ENCODE measurements around the gene ISCA1.

DNA sequence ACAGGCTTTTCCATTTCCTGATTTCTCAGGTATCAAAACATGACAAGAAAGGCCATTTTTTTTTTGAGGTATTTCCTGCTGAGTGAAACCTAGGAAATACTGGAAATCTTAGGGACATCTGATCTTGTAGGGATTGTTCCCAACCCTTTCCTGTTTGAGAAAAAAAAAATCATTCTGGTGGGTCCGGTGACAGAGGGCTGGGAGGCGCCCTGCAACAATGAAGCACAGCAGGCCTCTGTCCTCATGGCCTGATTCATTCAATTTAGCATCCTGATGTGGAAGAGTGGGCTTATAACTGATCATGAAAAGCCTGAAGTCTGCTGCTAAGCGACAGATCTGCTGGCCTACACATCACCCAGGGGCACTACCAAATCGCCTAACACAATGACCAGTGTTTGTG lies 19.8 kb downstream of the ISCA1 start:
- TF ChIP-seq, protein P1, sequence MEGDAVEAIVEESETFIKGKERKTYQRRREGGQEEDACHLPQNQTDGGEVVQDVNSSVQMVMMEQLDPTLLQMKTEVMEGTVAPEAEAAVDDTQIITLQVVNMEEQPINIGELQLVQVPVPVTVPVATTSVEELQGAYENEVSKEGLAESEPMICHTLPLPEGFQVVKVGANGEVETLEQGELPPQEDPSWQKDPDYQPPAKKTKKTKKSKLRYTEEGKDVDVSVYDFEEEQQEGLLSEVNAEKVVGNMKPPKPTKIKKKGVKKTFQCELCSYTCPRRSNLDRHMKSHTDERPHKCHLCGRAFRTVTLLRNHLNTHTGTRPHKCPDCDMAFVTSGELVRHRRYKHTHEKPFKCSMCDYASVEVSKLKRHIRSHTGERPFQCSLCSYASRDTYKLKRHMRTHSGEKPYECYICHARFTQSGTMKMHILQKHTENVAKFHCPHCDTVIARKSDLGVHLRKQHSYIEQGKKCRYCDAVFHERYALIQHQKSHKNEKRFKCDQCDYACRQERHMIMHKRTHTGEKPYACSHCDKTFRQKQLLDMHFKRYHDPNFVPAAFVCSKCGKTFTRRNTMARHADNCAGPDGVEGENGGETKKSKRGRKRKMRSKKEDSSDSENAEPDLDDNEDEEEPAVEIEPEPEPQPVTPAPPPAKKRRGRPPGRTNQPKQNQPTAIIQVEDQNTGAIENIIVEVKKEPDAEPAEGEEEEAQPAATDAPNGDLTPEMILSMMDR (IDR thresholded peaks at IDR 0.05): no peak
- TF ChIP-seq POLR2A (IDR thresholded peaks at IDR 0.05): no peak

Data from breast epithelium (tissue), 3 donors.